Stimulated activated CD4-positive, alpha-beta T cell treated with anti-CD3 and anti-CD28 coated beads, Interleukin-4, amount 100 ng/mL, for 48 hours (primary cell): Measurements from ENCODE around the gene CYP2W1.

Experiments
- DNase-seq, 2 donors: peaks; one replicate each; pipeline ENCODE4 v3.0.0-alpha.2; 2020; ENCODE audit warnings: low read depth in 2 of 2

CYP2W1 gene

GRCh38 chr7:966291-967069 is 16.5 kb upstream of the CYP2W1 start:
- DNase-seq, result no peak

- no peak for DNase-seq
Observed at GRCh38 chr7:967361-968082, 15.5 kb upstream of the CYP2W1 start.

DNA sequence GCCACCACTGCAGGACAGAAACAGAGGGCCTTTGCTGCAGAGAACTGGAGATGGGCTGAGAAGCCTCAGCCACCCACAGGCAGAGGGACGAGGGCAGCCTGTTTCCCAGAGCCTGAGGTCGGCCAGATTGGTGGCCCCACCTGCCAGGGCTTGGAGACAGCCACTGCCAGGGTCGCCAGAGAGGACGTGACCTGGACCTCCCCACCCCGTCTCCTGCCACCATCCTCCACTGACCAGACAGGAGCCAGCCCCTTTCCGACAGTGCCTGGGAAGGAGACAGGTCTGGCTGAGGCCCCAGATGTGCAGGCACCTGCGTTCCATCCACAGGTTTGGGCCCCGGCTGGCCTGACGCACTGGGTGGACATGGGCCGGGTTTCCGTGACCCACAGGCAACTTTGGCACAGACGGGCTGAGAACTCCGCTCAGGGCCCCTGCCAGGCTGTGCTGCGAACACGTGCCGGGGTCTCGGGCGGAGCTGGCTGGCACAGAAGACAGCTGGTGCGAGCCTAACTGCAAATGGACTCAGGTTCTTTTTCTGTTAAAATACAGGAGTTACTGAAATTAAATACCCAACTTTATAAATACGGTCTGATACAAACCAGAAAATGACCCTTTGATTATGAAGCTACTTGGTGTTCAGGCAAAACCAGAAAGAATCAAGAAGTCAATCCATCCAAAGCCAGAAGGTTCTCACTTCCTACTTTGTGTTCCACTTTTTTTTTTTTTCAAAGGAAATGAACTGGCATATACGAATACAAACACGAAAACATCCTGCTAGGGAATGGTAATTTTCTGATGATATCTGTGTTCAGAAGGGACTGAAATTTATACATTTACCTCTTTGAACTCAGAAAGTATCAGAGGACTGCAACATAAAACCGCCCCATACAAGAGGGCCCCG is 14.5 kb upstream of the CYP2W1 start:
- no peak for DNase-seq

DNA sequence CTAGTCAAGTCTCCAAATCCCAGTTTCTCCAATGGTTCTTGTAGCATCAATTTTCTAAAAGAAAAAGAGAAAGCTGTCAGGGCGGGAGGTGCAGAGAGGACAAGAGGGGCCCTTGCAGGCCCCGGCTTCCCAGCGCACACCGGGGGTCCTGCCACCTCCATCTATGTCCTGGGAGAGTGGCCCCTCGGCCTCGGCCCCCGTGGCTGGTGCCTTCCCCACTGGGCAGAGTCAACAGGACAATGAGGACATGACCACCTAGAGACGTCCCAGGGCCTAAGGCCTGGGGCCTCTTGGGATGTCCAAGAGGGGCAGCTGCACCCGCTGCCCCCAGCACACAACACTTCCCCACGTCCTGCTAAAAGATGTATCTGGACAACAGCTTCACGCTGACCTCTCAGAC is 13.6 kb upstream of the CYP2W1 start:
- no peak for DNase-seq

- DNase-seq, result no peak
Observed at GRCh38 chr7:970744-971143, 12.2 kb upstream of the CYP2W1 start.

DNA sequence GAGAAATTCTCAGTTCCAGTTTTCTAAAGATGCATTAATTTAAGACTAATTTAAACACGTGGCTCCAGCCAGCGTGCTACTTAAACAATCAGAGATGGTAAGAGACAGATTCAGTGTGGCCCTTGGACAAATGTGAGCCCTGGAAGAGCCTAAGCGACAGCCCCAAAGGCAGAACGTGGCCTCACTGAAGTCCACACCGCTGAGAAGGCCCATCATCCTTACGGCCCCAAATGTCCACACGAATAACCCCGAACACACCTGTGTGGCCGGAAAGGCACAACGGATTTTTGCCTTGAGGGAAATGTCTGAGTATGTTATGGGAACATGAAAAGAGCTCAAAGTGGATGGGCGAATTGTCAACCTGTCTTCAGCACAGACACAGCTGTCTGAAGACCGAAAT is 10.9 kb upstream of the CYP2W1 start:
- DNase-seq, result no peak

- DNase-seq, result no peak
Observed at GRCh38 chr7:972676-973309, 10.2 kb upstream of the CYP2W1 start.

DNA sequence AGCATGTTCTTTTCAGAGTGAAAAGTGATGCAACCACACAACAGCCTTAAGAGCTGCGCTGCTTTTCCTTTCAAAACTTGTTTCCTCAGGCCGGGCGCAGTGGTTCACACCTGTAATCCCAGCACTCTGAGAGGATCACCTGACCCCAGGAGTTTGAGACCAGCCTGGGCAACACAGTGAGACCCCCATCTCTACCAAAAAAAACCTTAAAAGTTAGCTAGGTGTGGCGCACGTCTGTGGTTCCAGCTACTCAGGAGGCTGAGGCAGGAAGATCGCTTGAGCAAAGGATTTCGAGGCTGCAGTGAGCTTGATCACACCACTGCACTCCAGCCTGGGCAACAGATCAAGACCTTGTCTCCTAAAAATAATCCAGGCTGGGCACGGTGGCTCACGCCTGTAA is 9.7 kb upstream of the CYP2W1 start:
- no peak for DNase-seq

- no peak for DNase-seq
Observed at GRCh38 chr7:974172-974571, 8.8 kb upstream of the CYP2W1 start.

DNA sequence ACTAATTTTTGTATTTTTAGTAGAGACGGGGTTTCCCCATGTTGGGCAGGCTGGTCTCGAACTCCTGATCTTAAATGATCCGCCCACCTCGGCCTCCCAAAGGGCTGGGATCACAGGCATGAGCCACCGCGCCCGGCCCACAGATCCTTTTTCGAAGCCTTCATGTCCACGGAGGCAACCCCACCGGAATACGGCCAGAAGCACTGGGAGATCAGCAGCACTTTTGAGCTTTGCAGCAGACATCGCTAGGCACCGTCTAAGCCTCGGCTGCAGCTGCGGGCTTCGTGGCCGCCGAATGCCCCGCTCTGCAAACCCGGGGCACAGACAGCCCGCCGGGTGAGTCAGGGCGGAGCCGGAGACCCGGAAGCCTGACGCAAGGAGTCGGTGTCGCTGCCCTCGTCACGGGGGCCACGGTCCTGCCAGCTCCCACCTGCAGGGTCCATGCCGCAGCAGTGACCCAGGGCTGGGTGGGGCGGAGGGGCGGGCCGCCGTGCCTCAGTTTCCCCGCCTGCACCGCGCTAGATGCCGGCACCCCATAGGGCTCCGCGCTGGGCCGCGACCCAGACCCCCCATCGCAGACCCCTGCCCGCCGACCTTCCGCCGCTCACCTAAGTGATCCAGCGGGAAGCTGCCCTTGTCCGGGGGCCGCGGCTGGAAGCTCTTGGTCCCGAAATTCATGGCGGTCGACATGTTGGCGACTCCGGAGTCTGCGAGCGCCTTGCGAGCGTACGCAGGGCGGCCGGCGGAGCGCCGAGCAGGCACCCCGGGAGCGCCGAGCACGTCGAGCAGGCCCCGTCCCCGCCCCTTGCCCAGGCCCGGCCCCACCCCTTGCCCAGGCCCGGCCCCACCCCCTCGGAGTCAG is 7.9 kb upstream of the CYP2W1 start, which contains the start of gene COX19:
Gene COX19 (minus strand): TSS at position 730 of the 862 bp plus-strand sequence. CDS start 40 bp downstream, at position 690.
- peak; percentile 87 to 91 for DNase-seq

DNA sequence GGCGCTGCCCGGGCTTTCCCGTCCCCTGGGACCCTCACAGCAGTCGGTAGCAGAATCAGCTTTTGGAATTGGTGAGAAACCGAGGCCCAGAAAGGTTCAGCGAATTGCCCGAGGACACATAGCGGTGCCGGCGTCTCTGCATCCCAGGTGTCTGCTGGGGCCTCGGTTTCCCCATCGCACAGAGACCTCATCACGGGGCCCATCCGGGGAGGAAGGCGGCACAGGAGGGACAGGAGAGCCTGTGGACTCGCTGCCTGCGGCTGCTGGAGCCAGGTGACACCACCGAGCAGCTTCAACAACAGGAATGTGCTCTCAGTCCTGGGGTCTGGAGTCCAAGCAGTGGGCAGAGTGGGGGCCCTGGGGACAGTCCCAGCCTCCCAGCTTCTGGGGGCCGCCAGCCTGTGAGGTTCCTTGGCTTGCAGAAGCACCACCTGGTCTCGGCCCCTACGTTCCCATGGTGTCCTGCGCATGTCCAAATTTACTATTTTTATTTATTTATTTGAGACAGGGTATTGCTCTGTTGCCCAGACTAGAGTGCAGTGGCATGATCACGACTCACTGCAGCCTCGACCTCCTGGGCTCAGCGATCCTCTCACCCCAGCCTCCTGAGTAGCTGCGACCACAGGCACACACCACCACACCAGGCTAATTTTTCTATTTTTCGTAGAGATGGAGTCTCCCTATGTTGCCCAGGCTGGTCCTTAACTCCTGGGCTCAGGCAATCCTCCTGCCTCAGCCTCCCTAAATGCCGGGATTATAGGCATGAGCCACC is 7.1 kb upstream of the CYP2W1 start:
- DNase-seq, result no peak

- no peak for DNase-seq
Observed at GRCh38 chr7:976901-977325, 6.1 kb upstream of the CYP2W1 start.

DNA sequence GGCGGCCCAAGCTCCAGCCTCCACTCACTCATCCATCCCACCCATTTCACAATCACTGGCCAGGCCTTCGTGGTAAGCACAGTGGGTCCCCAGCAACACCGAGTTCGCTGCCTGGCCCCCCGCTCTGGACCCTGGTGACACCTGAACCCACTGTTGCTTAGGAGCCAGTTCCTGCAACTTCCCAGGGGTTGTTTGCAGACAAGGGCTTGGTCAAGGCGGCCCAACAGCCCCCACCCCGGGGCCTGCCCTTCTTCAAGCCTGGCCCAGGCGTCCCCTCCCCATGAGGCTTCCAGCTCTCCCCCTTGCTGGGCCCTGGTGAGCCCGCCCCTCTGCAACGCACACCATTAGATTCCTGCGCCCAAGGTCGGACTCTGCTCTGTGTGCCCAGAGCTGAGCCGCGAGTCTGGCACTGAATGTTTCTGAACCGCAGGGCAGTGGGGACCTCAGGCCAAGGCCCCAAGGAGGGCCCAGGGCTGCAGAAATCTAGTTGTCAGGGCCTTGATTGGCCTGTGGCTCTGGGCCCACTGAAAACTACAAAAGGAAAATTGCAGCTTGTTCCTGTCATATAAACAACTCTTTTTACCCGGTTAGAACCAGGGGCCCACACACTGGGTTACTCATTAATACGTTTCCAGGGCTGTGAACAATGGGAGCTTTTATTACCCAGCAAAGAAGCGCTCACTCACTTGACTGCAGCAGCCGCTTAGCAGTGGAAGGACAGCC is 5.5 kb upstream of the CYP2W1 start:
- no peak for DNase-seq

DNA sequence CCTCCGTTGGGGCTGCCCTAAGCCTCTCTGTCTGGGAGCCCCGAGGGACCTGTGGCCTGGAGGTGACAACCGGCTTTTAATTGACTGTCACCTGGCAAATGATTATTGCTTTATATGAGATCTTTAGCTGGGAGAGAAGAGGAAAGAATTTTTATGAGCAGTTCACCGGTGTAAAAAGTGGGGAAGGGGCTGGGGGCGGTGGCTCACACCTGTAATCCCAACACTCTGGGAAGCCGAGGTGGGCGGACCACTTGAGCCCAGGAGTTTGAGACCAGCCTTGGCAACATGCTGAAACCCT is 5.0 kb upstream of the CYP2W1 start:
- DNase-seq, result no peak

GRCh38 chr7:978416-979091 is 4.4 kb upstream of the CYP2W1 start:
- DNase-seq, result no peak

DNA sequence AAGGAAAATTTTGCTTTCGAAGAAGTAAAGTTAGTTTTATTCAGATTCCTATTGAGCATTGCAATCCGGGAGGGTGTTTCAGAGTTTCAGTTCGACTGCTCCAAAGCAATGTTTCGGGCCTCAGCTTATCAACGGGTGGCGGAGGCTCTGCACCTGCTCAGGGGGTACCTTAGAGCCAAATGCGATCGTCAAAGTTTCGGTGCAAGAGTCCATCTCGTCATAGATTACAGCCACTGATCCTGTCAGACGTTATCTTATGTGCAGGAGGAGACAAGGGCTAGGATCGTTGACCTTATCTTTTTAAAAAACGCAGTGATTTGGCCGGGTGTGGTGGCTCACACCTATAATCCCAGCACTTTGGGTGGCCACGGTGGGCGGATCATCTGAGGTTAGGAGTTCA is 3.8 kb upstream of the CYP2W1 start:
- DNase-seq, result no peak

- DNase-seq, result no peak
Observed at GRCh38 chr7:979886-980571, 3.0 kb upstream of the CYP2W1 start.

- no peak for DNase-seq
Observed at GRCh38 chr7:981793-982510, 1.0 kb upstream of the CYP2W1 start.
